EL (cell line): Measurements from ENCODE around the gene GPR31.

ENCODE experiments used
- DNase-seq: peaks from one replicate; pipeline ENCODE4 v3.0.0-alpha.2; 2016

GPR31 gene

DNA sequence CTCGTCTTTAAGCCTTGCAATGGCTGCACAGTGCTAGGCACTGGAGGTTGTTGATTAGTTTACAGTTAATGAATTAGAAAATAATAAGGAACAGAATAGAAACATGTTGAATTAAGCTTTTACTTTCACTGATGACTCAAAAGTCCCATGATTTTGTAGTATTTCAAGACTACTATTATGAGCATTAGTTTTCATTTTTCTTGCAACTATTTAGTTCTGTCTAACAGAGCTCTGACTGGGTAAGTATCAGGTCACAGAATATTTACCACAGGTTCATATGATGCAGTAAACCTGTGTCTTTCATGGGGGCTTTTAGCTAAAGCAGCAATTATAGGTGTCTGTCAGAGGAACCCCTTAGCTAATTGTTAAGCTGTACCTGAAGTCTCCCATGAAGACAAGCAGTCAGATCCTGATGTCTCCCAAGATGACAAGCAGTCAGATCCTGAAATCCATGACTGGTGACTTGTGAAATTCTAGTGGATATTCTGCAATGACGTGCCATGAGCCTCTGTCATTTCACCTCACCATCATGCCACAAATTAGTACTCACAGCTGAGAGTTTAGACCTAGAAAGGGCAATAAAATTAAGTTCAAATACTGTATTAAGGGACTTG lies 8.2 kb upstream of the GPR31 start:
- no peak for DNase-seq

DNA sequence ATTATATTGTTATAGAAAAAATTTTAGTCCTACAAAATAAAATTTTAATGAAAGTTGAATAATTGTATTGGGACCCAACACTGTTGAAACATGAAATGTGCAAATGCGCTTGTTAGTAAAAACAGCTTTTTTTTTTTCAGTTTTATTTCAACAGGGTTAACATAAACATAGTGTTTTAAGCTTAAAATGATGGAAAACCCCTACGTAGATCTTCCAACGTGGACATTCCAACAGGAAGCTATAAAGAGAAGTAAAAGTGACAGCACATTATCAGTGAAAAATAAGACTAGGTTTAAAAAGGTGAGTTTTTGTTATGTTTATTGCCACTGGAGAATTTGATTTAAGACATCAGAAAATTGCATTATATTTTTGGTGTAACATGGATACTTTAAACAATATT lies 6.5 kb upstream of the GPR31 start:
- DNase-seq = no peak

DNA sequence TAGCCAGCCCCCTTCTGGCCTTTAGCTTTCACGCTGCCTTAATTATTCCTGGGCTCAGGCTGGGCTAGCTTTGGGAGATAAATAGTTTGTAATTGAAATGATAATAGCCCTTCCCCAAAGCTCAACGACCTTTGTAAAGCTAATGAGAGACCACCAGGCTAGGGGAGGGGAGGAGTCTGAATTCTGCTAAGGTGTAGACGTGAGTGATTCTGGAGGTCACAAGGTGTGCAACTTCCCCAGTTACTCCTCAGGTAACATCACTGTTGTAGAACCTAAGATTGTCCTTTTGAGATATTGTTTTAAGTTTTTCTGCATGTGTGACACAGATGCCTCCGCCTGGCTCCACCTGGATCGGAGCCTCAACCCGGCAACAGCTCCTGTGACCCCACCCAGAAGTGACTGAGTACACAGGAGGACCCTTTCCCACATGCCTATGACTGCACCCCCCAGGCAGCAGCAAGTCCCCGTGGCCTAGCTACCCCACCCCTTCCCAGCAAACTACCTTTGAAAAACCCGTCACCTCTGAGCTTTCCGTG lies 5.8 kb upstream of the GPR31 start:
- DNase-seq = no peak

DNA sequence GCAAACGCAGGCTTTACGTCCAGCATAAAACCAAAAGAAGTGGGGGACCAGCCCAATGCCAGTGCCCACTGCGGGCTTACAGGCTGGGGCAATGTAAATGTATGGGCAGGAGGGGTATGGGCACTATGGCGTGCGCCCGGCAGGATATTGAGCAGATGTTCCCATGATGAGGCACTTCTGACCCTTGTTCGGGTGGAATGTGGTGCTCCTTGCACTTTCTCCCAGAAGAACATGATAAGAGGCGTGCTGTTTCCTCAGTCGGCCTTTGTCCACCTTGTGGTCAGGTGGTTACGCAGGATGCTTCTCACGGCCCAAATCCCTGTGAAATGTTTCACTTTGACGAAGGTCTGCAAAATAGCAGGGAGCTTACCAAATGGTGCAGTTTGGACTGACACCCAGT lies 4.8 kb upstream of the GPR31 start:
- no peak for DNase-seq

DNA sequence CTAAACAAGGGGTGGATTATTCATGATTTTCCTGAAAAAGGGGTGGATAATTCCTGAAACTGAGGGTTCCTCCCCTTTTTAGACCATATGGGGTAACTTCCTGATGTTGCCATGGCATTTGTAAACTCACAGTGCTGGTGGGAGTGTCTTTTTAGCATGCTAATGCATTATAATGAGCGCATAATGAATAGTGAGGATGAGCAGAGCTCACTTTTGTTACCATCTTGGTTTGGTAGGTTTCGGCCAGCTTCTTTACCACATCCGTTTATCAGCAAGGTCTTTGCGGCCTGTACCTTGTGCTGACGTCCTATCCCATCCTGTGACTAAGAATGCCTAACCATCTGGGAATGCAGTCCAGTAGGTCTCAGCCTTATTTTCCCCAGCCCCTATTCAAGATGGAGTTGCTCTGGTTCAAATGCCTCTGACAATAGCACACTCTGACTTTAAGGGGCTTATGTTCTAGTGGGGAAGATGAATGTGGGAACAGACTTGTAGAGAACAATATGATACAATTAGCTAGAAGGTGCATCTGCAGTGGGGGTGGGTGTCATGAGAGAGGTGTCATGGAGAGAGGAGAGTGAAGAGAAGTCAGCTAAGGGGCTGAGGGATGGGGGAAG lies 4.2 kb upstream of the GPR31 start:
- no peak for DNase-seq

DNA sequence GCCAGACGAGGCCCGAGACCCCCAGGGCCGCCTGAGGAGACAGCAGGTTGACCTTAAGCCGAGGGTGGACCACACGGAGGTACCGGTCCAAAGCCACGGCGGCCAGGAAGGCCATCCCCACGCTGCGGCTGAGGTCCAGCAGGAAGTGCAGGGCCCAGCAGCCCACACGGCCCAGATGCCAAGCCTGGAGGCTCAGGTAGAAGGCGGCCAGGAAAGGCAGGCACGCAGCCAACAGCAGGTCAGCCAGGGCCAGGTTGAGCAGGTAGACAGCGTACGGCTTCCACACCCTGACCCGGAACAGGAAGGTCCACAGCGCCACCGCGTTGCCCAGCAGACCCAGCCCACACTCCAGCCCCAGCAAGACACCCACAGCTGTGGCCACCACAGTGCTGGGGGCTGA lies 366 bp downstream of the GPR31 start:
- DNase-seq = no peak

DNA sequence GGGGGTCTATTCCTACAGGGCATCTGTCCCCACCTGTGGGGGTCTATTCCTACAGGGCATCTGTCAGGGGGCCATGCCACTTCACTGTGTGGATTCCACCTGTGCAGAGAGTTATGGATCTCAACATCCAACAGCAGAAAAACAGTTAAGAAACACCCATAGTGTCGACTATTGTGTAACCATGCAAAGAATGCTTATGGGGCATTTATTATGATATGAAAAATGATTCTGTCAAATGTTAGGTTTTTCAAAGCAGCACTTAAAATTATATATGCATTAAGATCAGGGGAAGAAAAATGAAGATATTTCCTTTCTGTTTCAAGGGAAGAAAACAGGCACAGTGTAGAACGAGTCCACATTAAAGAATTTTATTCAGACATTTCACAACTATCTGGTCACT lies 2.9 kb downstream of the GPR31 start:
- DNase-seq = no peak

DNA sequence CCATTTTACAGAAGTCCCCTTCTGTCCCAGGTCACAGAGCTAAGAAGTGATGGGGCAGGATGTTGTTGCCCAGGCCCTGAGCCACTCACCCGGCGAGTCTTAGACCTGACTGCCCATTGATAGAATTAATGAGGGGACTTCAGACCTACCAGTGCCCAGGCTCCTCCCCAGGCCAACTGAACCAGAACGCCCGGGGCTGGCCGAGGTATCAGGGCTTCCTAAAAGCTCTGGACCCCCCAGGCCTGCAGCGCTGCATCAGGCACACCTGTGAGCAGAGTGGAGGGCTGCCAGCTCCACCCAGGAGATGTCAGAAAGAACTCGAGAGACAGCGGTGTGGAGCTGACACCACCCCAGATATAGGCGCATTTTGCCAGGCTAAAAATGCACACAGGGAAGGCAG lies 3.5 kb downstream of the GPR31 start:
- no peak for DNase-seq

DNA sequence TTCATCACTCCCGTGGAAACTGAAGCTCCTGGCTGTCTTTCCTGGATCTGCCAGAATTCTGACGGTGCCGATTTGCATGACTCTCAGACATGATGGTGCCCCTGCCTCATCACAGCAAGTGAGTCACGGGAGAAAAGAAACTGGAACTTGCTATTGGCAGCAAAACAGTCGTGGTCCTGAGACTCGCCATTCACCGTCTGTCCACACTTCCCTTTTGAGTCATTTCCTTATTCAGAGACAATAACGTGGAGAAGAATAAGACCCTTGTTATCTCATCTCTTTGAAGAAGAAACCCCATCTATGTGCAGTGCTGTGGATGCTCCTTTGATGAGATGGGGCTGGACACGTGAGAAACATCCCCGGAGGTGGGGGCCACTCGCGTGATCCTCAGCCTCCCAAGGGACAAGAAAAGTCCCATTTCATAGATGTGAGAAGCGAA lies 4.2 kb downstream of the GPR31 start:
- DNase-seq = peak; percentile 13

DNA sequence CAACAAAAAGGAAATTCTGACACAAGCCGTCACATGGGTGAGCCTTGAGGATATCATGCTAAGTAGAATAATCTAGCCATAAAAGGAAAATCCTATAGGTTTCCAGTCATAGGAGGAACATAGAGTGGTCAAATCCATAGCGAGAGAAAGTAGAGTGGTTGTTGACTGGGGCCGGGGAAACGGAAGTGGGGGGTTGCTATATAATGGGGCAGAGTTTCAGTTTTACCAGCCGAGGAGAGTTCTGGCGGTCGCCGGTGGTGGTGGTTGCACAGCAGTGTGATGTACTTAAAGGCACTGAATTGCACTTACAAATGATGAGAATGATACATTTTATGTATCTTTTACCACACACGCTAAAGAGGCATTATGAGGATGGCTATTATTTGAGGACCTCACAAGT lies 4.9 kb downstream of the GPR31 start:
- DNase-seq = no peak

DNA sequence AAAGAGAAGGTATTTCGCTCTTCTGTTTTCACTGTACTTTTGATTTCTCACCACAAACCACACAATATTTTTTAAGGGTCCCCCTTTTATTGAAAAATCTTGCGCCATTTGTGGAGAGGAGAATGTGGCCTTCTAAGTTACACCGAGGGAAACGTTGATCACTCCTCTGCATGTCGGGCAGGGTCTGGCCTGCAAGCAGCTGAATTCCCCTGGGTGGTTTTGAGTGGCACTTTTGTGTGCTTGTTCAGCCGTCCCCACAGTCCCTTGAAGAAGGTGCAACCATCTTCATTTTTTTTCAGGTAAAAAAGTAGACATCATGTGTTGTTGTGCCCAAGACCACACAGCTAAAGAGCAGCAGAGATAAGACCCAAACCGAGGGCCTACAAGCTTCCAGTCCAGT lies 6.1 kb downstream of the GPR31 start:
- DNase-seq = no peak

DNA sequence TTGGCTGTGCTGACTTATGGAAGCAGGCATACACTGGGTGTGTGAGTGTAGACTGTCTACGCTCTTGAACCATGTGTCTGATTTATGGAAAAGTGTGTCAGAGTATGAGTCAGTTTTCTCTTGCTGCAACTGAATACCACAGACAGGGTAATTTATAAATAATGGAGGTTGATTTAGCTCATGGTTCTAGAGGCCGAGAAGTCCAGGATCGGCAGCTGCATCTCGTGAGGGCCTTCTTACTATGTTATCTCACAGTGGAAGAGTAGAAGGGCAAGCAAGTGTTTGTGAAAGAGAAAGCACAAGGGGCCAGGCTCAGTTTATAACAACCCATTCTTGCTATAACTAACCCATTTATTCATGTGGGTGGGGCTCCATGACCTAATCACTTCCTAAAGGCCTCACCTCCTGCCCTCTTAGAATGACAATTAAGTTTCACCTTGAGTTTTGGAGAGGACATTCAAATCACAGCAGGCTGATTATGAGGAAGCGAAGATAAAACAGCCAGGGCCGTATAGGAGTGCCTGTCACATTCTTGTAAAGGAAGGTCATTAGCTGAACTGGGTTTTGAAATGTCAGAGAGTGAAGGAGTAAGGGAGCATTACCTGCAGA lies 6.7 kb downstream of the GPR31 start:
- no peak for DNase-seq

DNA sequence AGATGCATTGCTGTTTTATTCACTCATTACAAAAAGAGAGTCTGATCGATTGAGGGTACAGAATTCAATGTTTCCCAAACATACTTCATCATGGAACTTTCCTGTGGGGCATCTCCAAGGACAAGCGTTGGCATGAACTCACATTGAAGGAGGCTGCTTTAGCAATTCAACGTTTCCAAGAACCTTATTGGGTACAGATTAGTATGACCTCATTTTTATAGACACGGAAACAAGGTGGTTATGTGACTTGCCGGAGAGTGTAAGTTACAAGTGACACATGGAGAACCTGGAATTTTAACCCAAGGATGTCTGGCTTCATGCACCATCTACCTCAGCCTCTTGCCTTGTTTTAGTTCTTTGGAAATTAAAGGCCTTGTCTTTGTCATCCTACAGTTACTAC lies 8.8 kb downstream of the GPR31 start:
- DNase-seq = no peak

DNA sequence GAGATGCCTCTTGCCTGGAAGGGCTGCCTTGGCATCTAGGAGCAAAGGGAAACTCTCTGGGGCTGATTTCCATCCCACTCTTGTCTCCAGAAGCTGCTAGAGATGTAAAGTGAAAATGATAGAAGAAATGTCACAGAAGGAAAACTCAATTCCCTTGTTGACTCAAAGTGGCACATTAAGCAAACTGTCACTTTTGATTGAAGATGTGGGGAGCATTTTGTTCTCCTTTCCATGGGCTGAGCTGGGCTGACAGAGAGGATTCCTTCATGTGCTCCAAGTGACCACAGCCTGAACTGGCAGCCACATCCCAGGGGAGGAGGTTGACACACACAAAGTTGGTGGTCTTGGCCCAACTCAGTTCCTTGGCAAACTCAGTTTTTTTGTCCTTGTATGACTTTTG lies 9.8 kb downstream of the GPR31 start:
- no peak for DNase-seq

DNA sequence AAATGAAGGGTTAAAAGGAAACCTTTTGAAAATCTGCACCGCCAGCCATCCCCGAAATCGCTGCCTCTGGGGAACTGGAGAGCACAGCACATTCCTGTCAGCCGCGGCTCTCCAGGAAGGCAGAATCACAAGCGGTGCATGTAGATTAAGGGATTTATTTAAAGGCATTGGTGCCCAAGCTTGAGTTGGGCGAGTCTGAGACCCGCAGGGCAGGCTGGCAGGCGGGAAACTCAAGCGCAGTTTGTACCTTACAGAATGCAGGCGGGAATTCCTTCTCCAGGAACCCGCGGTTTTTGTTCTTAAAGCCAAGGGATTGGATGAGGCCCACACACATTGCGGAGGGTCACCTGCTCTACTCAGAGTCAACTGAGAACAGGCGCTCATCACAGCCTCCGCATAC lies 10.8 kb downstream of the GPR31 start:
- DNase-seq = no peak

DNA sequence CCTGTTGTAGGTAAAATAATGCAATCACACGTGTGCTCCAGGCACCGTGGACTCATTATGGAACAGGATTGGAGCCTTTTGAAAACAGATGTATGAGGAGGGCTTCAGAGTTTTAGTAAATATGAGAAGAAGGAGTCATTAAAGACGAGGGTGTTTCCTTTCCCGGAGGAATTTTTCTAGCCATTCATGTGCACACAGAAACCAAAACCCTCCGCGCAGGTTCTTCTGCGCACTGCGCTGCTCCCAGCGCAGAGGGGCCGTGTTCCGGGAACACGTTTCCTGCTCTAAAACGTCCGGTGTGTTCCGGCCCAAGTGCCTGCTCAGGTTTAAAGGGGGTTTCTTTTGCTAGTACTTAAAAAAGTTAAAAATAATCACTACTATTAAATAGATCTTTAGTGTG lies 11.6 kb downstream of the GPR31 start:
- no peak for DNase-seq

DNA sequence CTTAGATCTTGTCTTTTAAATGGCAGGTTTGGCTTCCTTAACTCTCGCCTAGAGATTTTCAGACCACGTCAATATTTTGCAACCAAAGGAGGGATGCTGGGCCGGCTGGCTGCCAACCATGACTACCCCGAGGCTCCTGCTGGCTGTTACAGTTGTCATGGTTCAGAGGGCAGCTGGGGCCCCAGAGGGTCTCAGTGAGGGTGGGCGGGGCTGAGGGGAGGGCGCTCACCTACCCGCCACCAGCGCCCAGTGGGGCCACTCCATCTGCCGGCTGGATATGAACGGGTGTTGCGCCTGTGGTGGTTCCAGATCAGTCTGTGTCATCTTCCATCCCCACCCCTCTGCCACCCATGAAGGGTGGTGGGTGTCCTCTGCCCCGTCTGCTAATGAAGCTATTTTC lies 12.3 kb downstream of the GPR31 start:
- DNase-seq = no peak

DNA sequence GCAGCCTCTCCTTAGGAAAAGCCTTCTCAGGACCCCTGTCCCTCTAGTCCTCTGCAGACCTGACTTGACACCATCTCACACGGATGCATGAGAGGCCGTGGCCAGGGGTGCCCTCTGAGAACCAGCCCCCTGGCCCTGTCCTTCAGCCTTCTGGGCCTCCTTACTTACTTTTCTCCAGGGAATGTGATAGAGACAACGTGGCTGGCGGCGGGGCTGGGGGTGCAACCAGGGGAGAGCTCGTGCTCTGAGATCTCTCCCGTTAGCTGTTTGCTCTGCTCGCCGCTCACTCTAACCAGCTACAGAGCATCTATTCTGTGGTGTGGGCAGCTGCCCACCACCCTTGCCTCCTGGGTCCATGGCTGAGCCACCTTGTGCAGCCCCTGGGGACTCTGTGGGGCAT lies 14.7 kb downstream of the GPR31 start:
- DNase-seq = no peak

DNA sequence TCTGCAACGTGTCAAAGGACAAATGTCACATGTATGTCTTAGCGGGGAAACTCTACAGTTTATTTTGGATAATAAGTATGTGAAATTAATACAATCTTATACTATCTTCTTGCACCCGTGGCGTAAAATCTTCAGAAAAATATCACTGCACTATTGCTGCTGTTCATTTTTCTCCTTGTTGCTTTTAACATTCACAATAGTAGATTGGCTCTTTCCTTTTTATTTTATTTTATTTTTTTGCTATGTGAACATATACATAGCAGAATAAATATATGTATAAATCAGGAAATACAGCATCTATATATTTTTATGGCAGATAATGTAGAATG lies 15.4 kb downstream of the GPR31 start:
- DNase-seq = no peak

DNA sequence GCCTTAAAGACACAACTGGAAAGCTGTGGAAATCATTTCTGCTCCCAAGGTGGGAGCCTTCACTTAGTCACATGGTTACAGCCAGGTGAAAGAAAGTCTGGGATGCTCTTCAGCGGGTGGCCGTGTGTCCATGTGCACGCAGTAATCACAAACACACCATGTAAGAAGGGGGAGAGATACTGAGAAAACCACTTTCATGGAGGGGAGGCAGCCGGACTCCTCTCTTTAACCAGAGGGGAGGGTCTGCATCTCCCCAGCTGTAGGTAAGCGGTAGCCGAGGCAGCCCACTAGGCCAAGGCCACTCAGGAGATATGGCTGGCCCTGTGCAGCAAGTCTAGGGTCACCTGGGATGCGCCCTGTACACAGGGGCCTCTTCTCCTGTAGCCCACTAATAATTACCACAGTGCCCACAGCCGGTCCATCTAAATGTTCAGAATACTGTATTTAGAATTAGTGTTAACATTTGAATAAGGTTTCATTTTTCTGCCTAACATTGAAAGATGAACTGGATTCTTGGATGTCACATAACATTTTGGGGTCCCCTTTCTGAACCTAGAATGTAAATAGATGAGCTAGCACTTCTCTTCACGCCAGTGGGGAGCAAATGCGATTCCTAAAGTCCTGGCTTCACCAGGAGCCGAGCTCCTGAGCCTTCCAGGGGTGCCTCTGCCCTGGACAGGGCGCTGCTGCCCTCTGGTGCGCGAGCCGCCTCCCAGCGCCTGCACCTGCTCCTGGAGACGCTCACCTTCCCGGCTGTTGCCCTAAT lies 15.9 kb downstream of the GPR31 start:
- DNase-seq = peak; percentile 5

DNA sequence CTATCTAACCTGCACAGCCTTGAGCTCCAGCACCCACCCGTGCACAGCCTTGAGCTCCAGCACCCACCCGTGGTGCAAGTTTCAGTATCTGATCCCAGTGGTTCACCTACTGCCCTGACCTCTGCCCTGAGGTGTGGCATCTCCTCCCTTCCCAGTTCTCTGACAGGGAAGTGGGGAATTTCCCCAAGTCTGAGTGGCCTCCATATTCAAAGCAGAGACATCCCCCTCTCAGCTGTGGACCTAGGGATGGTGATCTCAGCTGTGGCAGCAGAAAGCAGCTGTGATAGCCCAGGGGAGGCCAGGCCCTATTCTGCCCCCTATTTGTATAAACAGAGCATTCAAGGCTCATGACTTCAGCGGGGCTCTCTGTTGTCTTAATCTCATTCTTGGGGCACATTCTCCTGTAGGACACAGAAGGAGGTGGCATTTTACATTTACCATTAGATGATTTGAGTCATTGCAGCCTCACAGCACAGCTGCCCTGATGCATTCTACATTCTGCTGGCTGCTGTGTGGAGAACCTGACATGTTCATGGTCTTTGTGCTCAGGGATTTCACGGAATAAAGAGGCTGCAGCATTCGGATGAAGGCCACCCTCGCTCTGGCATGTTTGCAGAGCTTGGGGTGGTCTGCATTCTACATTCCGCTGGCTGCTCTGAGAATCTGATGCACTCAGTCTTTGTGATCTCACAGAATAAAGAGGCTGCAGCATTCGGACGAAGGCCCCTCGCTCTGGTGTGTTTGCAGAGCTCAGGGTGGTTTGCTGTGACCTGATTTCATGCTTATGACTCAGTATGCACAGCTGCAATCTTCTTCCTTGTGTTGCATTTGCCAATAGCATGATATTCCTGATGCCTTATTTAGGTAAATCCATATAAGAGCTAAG lies 16.9 kb downstream of the GPR31 start:
- DNase-seq = no peak

DNA sequence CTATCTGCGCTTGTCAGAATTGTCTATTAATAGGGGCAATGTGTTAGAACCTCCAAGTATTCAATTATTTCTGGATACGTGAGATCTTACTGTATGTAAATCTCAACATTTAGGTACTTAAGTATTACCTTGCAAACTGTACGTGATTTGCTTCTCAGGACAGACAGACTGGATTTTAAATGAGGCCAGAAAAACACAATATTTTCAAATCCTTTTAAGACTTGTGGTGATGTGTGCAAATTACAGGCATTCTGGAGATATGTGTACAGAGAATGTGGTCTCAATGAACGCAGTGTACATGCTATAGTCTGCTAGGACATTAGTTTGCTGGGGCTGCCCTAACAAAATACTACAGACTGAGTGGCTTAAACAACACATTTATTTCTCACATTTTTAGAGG lies 18.0 kb downstream of the GPR31 start:
- no peak for DNase-seq

DNA sequence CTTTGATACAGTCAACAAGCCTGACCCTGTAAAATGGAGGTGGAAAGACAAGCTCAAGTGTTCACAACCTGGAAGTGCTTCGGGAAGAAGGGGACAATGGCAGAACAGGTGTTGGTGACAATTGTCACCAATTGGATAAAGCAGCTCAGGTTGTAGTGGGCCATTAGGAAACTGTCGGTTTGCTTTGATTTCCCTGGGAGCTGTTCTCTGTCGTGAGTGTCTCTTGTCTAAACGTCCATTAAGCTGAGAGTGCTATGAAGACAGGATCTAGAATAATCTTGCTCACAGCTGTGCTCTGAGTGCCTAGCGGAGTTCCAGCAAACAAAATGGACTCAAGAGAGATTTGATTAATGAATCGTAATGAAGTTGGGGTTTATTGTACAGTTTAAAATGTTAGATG lies 19.9 kb downstream of the GPR31 start:
- DNase-seq = no peak
